ENCODE measurements around the gene LGALS7B.

LGALS7B gene

DNA sequence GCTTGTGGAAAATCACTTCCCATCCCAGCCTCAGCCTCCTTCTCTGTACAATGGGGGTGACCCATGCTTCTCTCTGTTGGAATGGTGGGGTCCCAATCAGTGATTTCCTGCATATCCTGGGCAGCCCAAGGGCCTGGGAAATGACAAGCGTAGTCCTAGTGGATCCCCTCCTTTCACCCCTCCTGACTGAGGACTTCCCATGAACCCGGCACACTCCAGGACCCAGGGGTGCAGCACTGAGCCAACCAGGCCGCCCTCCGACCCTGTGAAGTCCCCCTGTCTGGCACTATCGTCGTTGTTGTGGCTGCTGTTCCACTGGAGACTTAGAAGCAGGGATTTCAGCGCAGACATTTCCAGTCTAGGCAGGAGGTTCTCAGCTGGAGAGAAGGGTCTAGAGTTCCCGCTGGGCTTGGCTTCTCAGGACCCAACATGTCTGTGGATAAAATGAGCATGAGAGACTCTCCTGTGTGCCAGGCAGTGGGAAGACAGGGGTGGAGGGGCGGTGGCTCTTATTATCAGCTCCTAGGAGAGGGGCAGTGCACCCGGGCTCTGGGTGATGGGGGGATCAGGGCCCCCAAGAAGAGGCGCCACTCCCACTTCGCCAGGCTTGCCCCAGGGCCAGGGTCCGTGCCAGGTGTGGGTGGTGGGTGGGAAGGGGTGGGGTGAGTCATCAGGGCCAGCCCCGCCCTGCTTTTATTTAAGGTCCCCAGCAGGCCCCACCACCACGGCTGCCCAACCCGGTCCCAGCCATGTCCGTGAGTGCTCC is at the start of gene LGALS7B:
Gene LGALS7B, plus strand, starts transcription at position 723 of the 766 bp plus-strand sequence. Its CDS starts 27 bp downstream, at position 750.
- Histone ChIP-seq H3K27me3 (ENCODE audit: control insufficient read depth, insufficient read depth, low read length) (no peaks in the 10 kb centered on the region), H3K4me1 (ENCODE audit: control insufficient read depth, insufficient read depth, low read length) (no peaks in the 10 kb centered on the region), H3K27ac (ENCODE audit: low read length) (no peak within 1 kb of the TSS), H3K9me3 (ENCODE audit: control insufficient read depth, insufficient read depth, low read length) (no peaks in the 10 kb centered on the region), H3K4me3 (ENCODE audit: low read length) (no peak within 1 kb of the TSS), H3K36me3 (ENCODE audit: control insufficient read depth, insufficient read depth, low read length) (no peaks in the 10 kb centered on the region; the same call in 1 of the 2 replicates)
- no peak for DNase-seq (ENCODE audit: low read depth, low spot score)
- no CpG with 5 or more reads among the region's 17 CpGs for WGBS (ENCODE audit: insufficient coverage, insufficient read length)

DNA sequence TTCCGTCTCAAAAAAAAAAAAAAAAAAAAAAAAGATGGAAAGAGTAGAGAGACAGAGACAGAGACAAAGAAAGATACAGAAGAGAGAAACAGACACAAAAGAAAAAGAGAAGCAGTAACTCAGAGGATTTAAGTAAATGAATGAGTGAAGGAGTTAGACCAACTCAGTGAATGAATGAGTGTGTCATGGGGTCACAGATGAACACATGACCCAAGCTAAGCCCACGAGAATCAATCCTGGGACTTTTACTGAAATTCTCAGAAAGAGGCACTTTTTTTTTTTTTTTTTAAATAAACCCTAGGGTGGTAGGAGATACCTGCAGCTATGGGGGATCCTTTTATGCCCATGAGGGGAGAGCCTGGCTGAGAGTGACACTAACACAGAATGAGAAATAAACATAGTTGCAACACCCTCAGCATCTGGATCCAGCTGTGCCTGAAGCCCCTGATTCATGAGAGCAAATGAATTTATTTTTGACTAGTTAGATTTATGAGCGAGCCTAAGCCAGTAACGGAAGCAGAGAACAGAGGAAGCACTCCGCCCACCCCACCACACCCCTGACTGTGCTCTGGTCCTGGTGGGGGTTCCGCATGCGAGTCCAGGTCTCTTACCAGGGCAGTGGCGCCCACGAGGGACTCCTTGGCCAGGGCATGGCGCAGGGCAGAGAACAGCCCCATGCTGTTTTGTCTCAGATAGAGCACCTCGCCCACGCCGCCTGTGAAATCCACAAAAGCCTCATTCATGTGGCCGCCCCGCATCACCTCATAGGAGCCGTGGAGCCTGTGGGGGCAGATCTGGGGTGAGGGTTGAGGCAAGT is 49.4 kb upstream of the LGALS7B start:
- no peak overlapping the region for H3K27ac ChIP-seq (ENCODE audit: low read length)
- DNase-seq (ENCODE audit: low read depth, low spot score), result no peak

GRCh38 chr19:38740257-38740592 is 48.8 kb upstream of the LGALS7B start:
- no peaks in the 10 kb centered on the region for H3K9me3 ChIP-seq (ENCODE audit: control insufficient read depth, insufficient read depth, low read length)
- H3K36me3 ChIP-seq (ENCODE audit: control insufficient read depth, insufficient read depth, low read length), result no peaks in the 10 kb centered on the region
- no peak overlapping the region for H3K27ac ChIP-seq (ENCODE audit: low read length)
- H3K27me3 ChIP-seq (ENCODE audit: control insufficient read depth, insufficient read depth, low read length), result no peaks in the 10 kb centered on the region; the same call in 1 of the 2 replicates
- DNase-seq (ENCODE audit: low read depth, low spot score), result no peak
- no CpG with 5 or more reads among the region's 9 CpGs for WGBS (ENCODE audit: insufficient coverage, insufficient read length)
- H3K4me3 ChIP-seq (ENCODE audit: low read length), result no peak overlapping the region
- H3K4me1 ChIP-seq (ENCODE audit: control insufficient read depth, insufficient read depth, low read length), result no peaks in the 10 kb centered on the region

More for the DNA sequence above, 49.4 kb upstream of the LGALS7B start:
- no peaks in the 10 kb centered on the region; the same call in 1 of the 2 replicates for H3K4me1 ChIP-seq (ENCODE audit: control insufficient read depth, insufficient read depth, low read length)
- no peaks in the 10 kb centered on the region; the same call in 1 of the 2 replicates for H3K27me3 ChIP-seq (ENCODE audit: control insufficient read depth, insufficient read depth, low read length)
- H3K9me3 ChIP-seq (ENCODE audit: control insufficient read depth, insufficient read depth, low read length), result no peaks in the 10 kb centered on the region
- H3K4me3 ChIP-seq (ENCODE audit: low read length), result no peak overlapping the region
- H3K36me3 ChIP-seq (ENCODE audit: control insufficient read depth, insufficient read depth, low read length), result no peaks in the 10 kb centered on the region
- WGBS (ENCODE audit: insufficient coverage, insufficient read length), result no CpG with 5 or more reads among the region's 16 CpGs

GRCh38 chr19:38740932-38741331 is 48.1 kb upstream of the LGALS7B start:
- DNase-seq (ENCODE audit: low read depth, low spot score), result no peak
- H3K4me3 ChIP-seq (ENCODE audit: low read length), result no peak overlapping the region
- no peak overlapping the region for H3K27ac ChIP-seq (ENCODE audit: low read length)
- H3K4me1 ChIP-seq (ENCODE audit: control insufficient read depth, insufficient read depth, low read length), result no peaks in the 10 kb centered on the region
- no peaks in the 10 kb centered on the region; the same call in 1 of the 2 replicates for H3K27me3 ChIP-seq (ENCODE audit: control insufficient read depth, insufficient read depth, low read length)
- H3K36me3 ChIP-seq (ENCODE audit: control insufficient read depth, insufficient read depth, low read length), result no peaks in the 10 kb centered on the region
- no peaks in the 10 kb centered on the region for H3K9me3 ChIP-seq (ENCODE audit: control insufficient read depth, insufficient read depth, low read length)
- no CpG with 5 or more reads among the region's 2 CpGs for WGBS (ENCODE audit: insufficient coverage, insufficient read length)

DNA sequence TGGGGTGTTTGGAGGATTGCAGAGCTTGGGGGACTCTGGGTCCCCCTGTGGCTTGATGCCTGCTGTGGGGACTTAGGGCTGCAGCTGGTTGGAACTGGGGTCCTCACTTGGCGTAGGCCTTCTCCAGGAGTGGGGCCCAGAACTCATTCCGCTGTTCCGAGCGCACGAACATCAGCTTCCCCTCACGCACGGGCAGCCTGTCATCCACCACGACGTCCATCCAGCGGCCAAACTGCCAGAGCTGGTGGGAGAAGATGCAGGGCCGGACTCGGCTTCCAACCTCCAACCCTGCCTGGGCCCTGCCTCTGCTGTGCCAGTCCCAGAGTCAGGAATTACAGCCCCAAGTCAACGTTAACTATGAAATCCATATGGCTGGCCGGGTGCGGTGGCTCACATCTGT is 47.3 kb upstream of the LGALS7B start:
- H3K4me3 ChIP-seq (ENCODE audit: low read length), result no peak overlapping the region
- H3K4me1 ChIP-seq (ENCODE audit: control insufficient read depth, insufficient read depth, low read length), result no peaks in the 10 kb centered on the region
- WGBS (ENCODE audit: insufficient coverage, insufficient read length), result no CpG with 5 or more reads among the region's 15 CpGs
- DNase-seq (ENCODE audit: low read depth, low spot score), result no peak
- H3K27me3 ChIP-seq (ENCODE audit: control insufficient read depth, insufficient read depth, low read length), result no peaks in the 10 kb centered on the region; the same call in 1 of the 2 replicates
- no peaks in the 10 kb centered on the region for H3K9me3 ChIP-seq (ENCODE audit: control insufficient read depth, insufficient read depth, low read length)
- H3K36me3 ChIP-seq (ENCODE audit: control insufficient read depth, insufficient read depth, low read length), result no peaks in the 10 kb centered on the region
- H3K27ac ChIP-seq (ENCODE audit: low read length), result no peak overlapping the region

DNA sequence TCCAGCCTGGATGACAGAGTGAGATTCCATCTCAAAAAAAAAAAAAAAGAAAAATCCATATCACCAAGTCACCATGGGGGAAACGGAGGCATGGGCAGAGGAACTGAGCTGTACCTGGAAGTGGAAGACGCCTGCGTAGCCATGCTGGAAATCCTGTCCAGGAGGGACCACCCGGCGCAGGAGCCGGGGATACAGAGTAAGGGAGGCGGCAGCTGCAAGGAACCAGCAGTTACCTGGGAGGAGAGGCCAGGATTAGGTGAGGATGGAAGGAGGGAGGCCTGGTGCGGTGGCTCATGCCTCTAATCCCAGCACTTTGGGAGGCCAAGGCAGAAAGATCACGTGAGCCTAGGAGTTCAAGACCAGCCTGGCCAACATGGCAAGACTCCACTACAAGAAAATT is 46.7 kb upstream of the LGALS7B start:
- DNase-seq (ENCODE audit: low read depth, low spot score), result no peak
- Histone ChIP-seq H3K36me3 (ENCODE audit: control insufficient read depth, insufficient read depth, low read length) (no peaks in the 10 kb centered on the region), H3K9me3 (ENCODE audit: control insufficient read depth, insufficient read depth, low read length) (no peaks in the 10 kb centered on the region), H3K4me1 (ENCODE audit: control insufficient read depth, insufficient read depth, low read length) (no peaks in the 10 kb centered on the region), H3K27ac (ENCODE audit: low read length) (no peak overlapping the region), H3K27me3 (ENCODE audit: control insufficient read depth, insufficient read depth, low read length) (no peaks in the 10 kb centered on the region; the same call in 1 of the 2 replicates), H3K4me3 (ENCODE audit: low read length) (no peak overlapping the region)
- no CpG with 5 or more reads among the region's 9 CpGs for WGBS (ENCODE audit: insufficient coverage, insufficient read length)

DNA sequence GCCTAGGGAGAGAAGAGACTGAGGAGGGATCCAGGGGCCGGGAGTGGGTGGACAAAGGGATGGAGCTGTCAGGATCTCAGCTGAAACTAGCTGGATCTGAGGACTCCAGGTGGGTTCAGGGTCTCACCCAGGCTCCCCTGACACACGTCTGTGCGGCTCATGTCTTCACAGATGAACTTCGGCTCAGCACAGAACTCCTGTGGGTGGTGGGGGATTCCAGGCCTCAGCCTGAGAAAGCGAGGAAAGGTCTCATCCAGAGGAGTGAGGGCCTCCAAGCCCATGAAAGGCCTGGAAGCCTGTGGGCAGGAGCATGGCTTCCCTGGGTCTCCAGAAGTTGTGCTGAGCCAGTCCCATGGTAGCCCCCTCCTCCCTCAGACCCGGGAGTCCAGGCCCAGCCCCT is 46.1 kb upstream of the LGALS7B start:
- no peak for DNase-seq (ENCODE audit: low read depth, low spot score)
- no peaks in the 10 kb centered on the region for H3K36me3 ChIP-seq (ENCODE audit: control insufficient read depth, insufficient read depth, low read length)
- WGBS (ENCODE audit: insufficient coverage, insufficient read length), result no CpG with 5 or more reads among the region's 6 CpGs
- no peak overlapping the region for H3K27ac ChIP-seq (ENCODE audit: low read length)
- no peaks in the 10 kb centered on the region for H3K27me3 ChIP-seq (ENCODE audit: control insufficient read depth, insufficient read depth, low read length)
- H3K9me3 ChIP-seq (ENCODE audit: control insufficient read depth, insufficient read depth, low read length), result no peaks in the 10 kb centered on the region
- H3K4me1 ChIP-seq (ENCODE audit: control insufficient read depth, insufficient read depth, low read length), result no peaks in the 10 kb centered on the region
- no peak overlapping the region for H3K4me3 ChIP-seq (ENCODE audit: low read length)

- H3K9me3 ChIP-seq (ENCODE audit: control insufficient read depth, insufficient read depth, low read length), result no peaks in the 10 kb centered on the region
- DNase-seq (ENCODE audit: low read depth, low spot score), result no peak
- no peak overlapping the region for H3K27ac ChIP-seq (ENCODE audit: low read length)
- no CpG with 5 or more reads among the region's 20 CpGs for WGBS (ENCODE audit: insufficient coverage, insufficient read length)
- no peak overlapping the region for H3K4me3 ChIP-seq (ENCODE audit: low read length)
- H3K4me1 ChIP-seq (ENCODE audit: control insufficient read depth, insufficient read depth, low read length), result no peaks in the 10 kb centered on the region
- H3K27me3 ChIP-seq (ENCODE audit: control insufficient read depth, insufficient read depth, low read length), result no peaks in the 10 kb centered on the region
- H3K36me3 ChIP-seq (ENCODE audit: control insufficient read depth, insufficient read depth, low read length), result no peaks in the 10 kb centered on the region
Observed at GRCh38 chr19:38743394-38744297, 45.4 kb upstream of the LGALS7B start.

GRCh38 chr19:38744298-38744681 is 44.7 kb upstream of the LGALS7B start, which contains the start of gene CAPN12:
Gene CAPN12, minus strand, starts transcription at chr19:38744474. Its CDS starts 309 bp downstream, at chr19:38744165.
- Histone ChIP-seq H3K36me3 (ENCODE audit: control insufficient read depth, insufficient read depth, low read length) (no peaks in the 10 kb centered on the region), H3K4me1 (ENCODE audit: control insufficient read depth, insufficient read depth, low read length) (no peaks in the 10 kb centered on the region), H3K27ac (ENCODE audit: low read length) (no peak within 1 kb of the TSS), H3K9me3 (ENCODE audit: control insufficient read depth, insufficient read depth, low read length) (no peaks in the 10 kb centered on the region), H3K4me3 (ENCODE audit: low read length) (no peak within 1 kb of the TSS), H3K27me3 (ENCODE audit: control insufficient read depth, insufficient read depth, low read length) (no peaks in the 10 kb centered on the region)
- no peak for DNase-seq (ENCODE audit: low read depth, low spot score)
- WGBS (ENCODE audit: insufficient coverage, insufficient read length), result no CpG with 5 or more reads among the region's 10 CpGs

GRCh38 chr19:38744874-38745273 is 44.1 kb upstream of the LGALS7B start:
- Histone ChIP-seq H3K27me3 (ENCODE audit: control insufficient read depth, insufficient read depth, low read length) (no peaks in the 10 kb centered on the region), H3K4me1 (ENCODE audit: control insufficient read depth, insufficient read depth, low read length) (no peaks in the 10 kb centered on the region), H3K9me3 (ENCODE audit: control insufficient read depth, insufficient read depth, low read length) (no peaks in the 10 kb centered on the region), H3K36me3 (ENCODE audit: control insufficient read depth, insufficient read depth, low read length) (no peaks in the 10 kb centered on the region), H3K4me3 (ENCODE audit: low read length) (no peak overlapping the region), H3K27ac (ENCODE audit: low read length) (no peak overlapping the region)
- WGBS (ENCODE audit: insufficient coverage, insufficient read length), result no CpG with 5 or more reads among the region's 6 CpGs
- DNase-seq (ENCODE audit: low read depth, low spot score), result no peak
